Spleen (tissue), 11 donors: Measurements from ENCODE around the gene MIDN. TPM values are rescaled to one million over a fixed set of nuclear protein-coding genes. Genes with fewer than 3 reads are reported as not detected.
A peak's percentile ranks its signal among the peaks of the same experiment; 100 is the strongest.

Experiments used
- DNase-seq: peaks from one replicate; pipeline ENCODE4 v3.0.0-alpha.2; 2020
- H3K27ac ChIP-seq, 8 donors: fragments of 200-600 bp; sonication (generic) in 7 of 8; 1 replicate in 4 of 8; 2 replicates in 4 of 8; pipeline versions ENCODE4 v1.5.0 to v1.8.0; 2016 to 2021; ENCODE audit warnings: inconsistent platforms in 4 of 8, mild to moderate bottlenecking in 4 of 8, moderate library complexity in 1 of 8
- H3K27me3 ChIP-seq, 7 donors: fragments of 200-600 bp; sonication (generic) in 6 of 7; replicated peaks in 1 of 7; 1 replicate in 4 of 7; 2 replicates in 3 of 7; pipeline versions ENCODE4 v1.5.0 to v1.8.0; 2016 to 2021; ENCODE audit warnings: inconsistent platforms in 3 of 7, mild to moderate bottlenecking in 1 of 7
- H3K36me3 ChIP-seq, 6 donors: fragments of 200-600 bp; sonication (generic) in 5 of 6; 1 replicate in 4 of 6; 2 replicates in 2 of 6; pipeline versions ENCODE4 v1.5.0 to v1.8.0; 2016 to 2021; ENCODE audit warnings: inconsistent platforms in 2 of 6
- H3K4me1 ChIP-seq, 6 donors: fragments of 200-600 bp; sonication (generic) in 5 of 6; 1 replicate in 3 of 6; 2 replicates in 3 of 6; pipeline versions ENCODE4 v1.5.0 to v1.8.0; 2016 to 2021; ENCODE audit warnings: inconsistent platforms in 3 of 6
- H3K4me3 ChIP-seq, 8 donors: fragments of 200-600 bp; sonication (generic) in 7 of 8; 1 replicate in 4 of 8; 2 replicates in 4 of 8; pipeline versions ENCODE4 v1.5.0 to v1.8.0; 2016 to 2021; ENCODE audit warnings: inconsistent platforms in 4 of 8, mild to moderate bottlenecking in 4 of 8, moderate library complexity in 2 of 8
- H3K9me3 ChIP-seq, 8 donors: fragments of 200-600 bp; sonication (generic) in 7 of 8; 1 replicate in 4 of 8; 2 replicates in 4 of 8; pipeline versions ENCODE4 v1.5.0 to v1.8.0; 2016 to 2021; ENCODE audit warnings: inconsistent platforms in 4 of 8
- CTCF ChIP-seq, 11 experiments: fragments of 200-600 bp in 7 of 11; fragments of 450-650 bp in 4 of 11; sonication (generic) in 4 of 11; IDR thresholded peaks in 8 of 11; conservative IDR thresholded peaks in 3 of 11; 1 replicate in 7 of 11; 2 replicates in 4 of 11; pipeline versions ENCODE4 v1.4.0 to v1.8.0; 2016 to 2021; ENCODE audit warnings: antibody characterized with exemption in 11 of 11, inconsistent platforms in 4 of 11, mild to moderate bottlenecking in 1 of 11
- POLR2A ChIP-seq, 3 donors: fragments of 450-650 bp; IDR thresholded peaks; one replicate each; pipeline ENCODE4 v1.5.1; 2017; ENCODE audit warnings: antibody characterized with exemption in 3 of 3, mild to moderate bottlenecking in 1 of 3
- POLR2AphosphoS5 ChIP-seq, 3 donors: sonication (generic); formaldehyde crosslinking; IDR thresholded peaks; one replicate each; pipeline ENCODE4 v1.5.1; 2017; ENCODE audit warnings: antibody characterized with exemption in 3 of 3
- WGBS, 5 donors: extraction: QIAGEN DNeasy Blood & Tissue Kit in 3 of 5; methylation state at CpG; one replicate each; pipeline versions ENCODE4 v1.1.5 to v1.1.7; 2013 to 2018; 5-methylcytosine and 5-hydroxymethylcytosine counted together
- intact Hi-C: fragments of 100-400 bp; cut with DNase I; formaldehyde crosslinking; loops from one replicate; pipeline ENCODE4 v1.15.0; 2023; ENCODE audit warnings: low total_unique reads
- polyA plus RNA-seq, 3 donors: library from polyadenylated mRNA; stranded (reverse); fragments of 200-250 nt; gene quantifications; one replicate each; pipeline ENCODE4 v1.2.1, GENCODE V29; 2013
- total RNA-seq, 7 donors: library from RNA; depleted of rRNA in 3 of 7; stranded (reverse); fragments of >200 nt in 3 of 7; fragmentation: NEBNext Ultra II Directional in 4 of 7; extraction: Animal tissue kit (Norgen Biotek cat#: 25700) in 4 of 7; gene quantifications; one replicate each; pipeline versions ENCODE4 v1.1.0 to v1.2.1, GENCODE V29; 2016 to 2021
- donor health status: healthy with polysubstance abuse.
- donor health status: DM: no; HTN: no; CAD: no; lungs with moderate emphysema.
- donor health status: DM: no; HTN: no; CAD: no.
- donor health status: Bipolar disorder and iron deficiency.
- donor health status: healthy.
- donor health status: DM: no; HTN: no; CAD: no.
- donor health status: DM: yes; HTN: yes; CAD: no.

Gene MIDN
- total and polyA plus RNA-seq, 10 donors: 16.5 to 223 (median 86.7) TPM

DNA sequence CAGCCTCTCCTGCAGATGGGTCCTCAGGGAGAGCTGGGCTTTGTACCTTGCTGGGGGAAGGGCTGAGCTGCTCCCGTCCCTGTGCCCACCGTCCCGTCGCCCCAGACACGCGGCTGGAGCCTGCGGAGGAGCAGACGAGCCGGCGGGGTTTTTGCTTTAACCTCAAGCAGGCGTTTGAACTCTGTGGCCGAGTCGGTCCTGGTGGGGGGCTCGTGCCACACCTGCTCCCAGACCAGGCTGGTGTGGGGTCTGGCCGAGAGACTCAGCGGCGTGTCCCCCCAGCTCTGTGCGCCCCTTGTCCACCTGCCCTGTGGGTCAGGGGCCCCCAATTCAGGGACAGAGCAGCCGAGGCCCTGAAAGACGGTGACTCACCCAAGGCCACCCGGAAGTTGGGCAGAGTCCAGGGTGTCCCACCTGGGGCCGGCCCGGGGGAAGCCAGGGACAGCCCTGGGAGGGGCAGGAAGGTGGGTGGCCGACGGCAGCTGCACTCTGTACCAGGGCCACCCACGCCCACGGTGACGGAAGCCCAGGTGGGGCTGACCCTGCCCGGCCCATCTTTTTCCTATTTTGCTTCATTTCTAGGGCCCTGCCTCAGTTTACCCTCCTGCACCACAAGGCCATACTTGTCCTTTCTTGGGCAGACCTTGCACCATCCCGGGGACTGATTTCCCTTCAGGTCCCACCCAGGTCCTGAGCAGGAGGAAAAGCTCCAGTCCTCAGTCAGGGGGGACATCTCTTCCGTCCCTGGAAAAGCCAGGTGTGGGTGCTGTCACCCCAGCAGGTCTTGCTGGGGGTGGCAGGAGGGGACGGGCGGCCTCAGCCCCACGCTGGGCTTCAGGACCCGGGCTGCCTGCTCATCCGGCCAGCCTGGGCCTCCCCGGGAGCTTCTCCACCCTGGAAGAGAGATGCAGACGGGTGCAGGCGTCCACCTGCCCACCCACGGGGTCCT, 42.6 kb downstream of the MIDN start:
- Histone ChIP-seq H3K27me3 (peaks cover 9 to 100% (median 94%) of the 10 kb centered on the region in 7 donors), H3K36me3 (no peaks in the 10 kb centered on the region), H3K4me3 (no peak overlapping the region), H3K9me3 (no peaks in the 10 kb centered on the region), H3K4me1 (peaks cover 0 to 50% (median 25%) of the 10 kb centered on the region in 6 donors), H3K27ac (no peak overlapping the region)
- DNase-seq: no peak
- intact Hi-C loops: no loop called here
- 66 to 85% (median 74%) methylated on average over 36 to 40 of the region's 40 CpGs for WGBS, 5 donors
- TF ChIP-seq POLR2AphosphoS5 (IDR thresholded peaks at IDR 0.05) (no peak), CTCF (IDR thresholded peaks at IDR 0.05 in 8 of 11, conservative IDR thresholded peaks at IDR 0.05 in 3 of 11) (no peak), POLR2A (IDR thresholded peaks at IDR 0.05) (no peak)

DNA sequence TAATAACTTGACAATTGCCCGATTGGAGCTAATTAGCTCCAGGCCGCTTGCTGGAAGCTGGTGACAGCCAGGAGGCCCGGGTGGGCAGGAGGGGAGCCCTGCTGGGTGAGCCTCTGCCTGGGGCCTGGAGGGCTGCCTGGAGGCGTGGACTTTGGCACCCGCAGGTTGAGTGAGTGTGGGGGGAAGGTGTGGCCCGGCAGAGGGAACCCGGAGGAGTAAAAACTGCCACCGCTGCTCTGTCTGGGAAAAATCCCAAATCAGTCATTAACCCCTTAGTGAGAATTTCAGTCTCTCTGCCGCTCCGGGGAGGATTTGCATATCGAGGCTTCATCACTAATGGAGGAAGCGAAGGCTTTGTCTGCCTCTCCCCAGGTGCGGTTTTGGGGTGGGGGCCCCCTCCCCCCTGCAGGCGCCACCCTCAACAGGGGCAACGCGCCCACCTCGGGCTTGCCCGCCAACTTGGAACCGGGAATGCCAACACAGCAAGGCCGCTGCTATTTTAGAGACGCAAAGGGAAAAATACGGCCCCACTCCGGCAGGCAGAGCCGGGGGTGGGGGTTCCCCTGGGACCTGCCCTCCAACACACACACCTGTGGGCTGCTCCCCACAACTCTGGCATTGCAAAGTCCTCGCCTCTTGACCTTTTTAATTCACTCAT, 43.5 kb downstream of the MIDN start:
- Histone ChIP-seq H3K27ac (no peak overlapping the region), H3K9me3 (no peaks in the 10 kb centered on the region), H3K4me3 (peak overlapping the region in 1 of 8 donors; percentile 19), H3K27me3 (peaks cover 9 to 100% (median 91%) of the 10 kb centered on the region in 7 donors), H3K4me1 (peaks cover 0 to 44% (median 18%) of the 10 kb centered on the region in 6 donors), H3K36me3 (no peaks in the 10 kb centered on the region)
- no peak for TF ChIP-seq CTCF (IDR thresholded peaks at IDR 0.05 in 8 of 11, conservative IDR thresholded peaks at IDR 0.05 in 3 of 11)
- no peak for TF ChIP-seq POLR2AphosphoS5 (IDR thresholded peaks at IDR 0.05)
- no peak for TF ChIP-seq POLR2A (IDR thresholded peaks at IDR 0.05)
- 63 to 69% (median 65%) methylated on average over 16 to 25 of the region's 25 CpGs for WGBS, 5 donors
- DNase-seq: no peak
- intact Hi-C loops: no loop called here

- Histone ChIP-seq H3K27me3 (peaks cover 9 to 95% (median 84%) of the 10 kb centered on the region in 7 donors), H3K4me3 (peak overlapping the region in 1 of 8 donors; percentile 19), H3K9me3 (no peaks in the 10 kb centered on the region), H3K27ac (no peak overlapping the region), H3K4me1 (peaks cover 0 to 37% (median 11%) of the 10 kb centered on the region in 6 donors), H3K36me3 (no peaks in the 10 kb centered on the region)
- WGBS, 5 donors: 80 to 86% (median 81%) methylated on average over 17 of the region's 17 CpGs
- TF ChIP-seq POLR2AphosphoS5 (IDR thresholded peaks at IDR 0.05) (no peak), CTCF (IDR thresholded peaks at IDR 0.05 in 8 of 11, conservative IDR thresholded peaks at IDR 0.05 in 3 of 11) (no peak), POLR2A (IDR thresholded peaks at IDR 0.05) (no peak)
- intact Hi-C loops: no loop called here
- DNase-seq: no peak
Measured at GRCh38 chr19:1292419-1293151, 44.2 kb downstream of the MIDN start.
